Measurements from ENCODE around the gene CBS. TPM values are rescaled to one million over a fixed set of nuclear protein-coding genes. Genes with fewer than 3 reads are reported as not detected.
A peak's percentile ranks its signal among the peaks of the same experiment; 100 is the strongest.
"Not testable (repeated sequence)": the region's sequence is repeated elsewhere in the genome, so short reads cannot be mapped to it uniquely, and the experiment has no call there.

The CBS gene
- total RNA-seq = not detected

- not testable (repeated sequence) for H3K4me1 ChIP-seq (ENCODE audit: insufficient read depth, low read length); H3K4me3 ChIP-seq (ENCODE audit: low read length); H3K27me3 ChIP-seq (ENCODE audit: insufficient read depth, low read length); H3K9me3 ChIP-seq (ENCODE audit: low read depth, low read length)
These were observed at the start of gene CBS for GRCh38 chr21:43075170-43076022. Gene CBS (minus strand): TSS chr21:43075835. CDS start chr21:43072193, 3,642 bp downstream.

GRCh38 chr21:43115956-43116355 is 40.3 kb upstream of the CBS start:
- not testable (repeated sequence) for H3K4me3 ChIP-seq (ENCODE audit: low read length); H3K9me3 ChIP-seq (ENCODE audit: low read depth, low read length); H3K27me3 ChIP-seq (ENCODE audit: insufficient read depth, low read length); H3K4me1 ChIP-seq (ENCODE audit: insufficient read depth, low read length)

- H3K27me3 ChIP-seq (ENCODE audit: insufficient read depth, low read length); H3K9me3 ChIP-seq (ENCODE audit: low read depth, low read length); H3K4me1 ChIP-seq (ENCODE audit: insufficient read depth, low read length); H3K4me3 ChIP-seq (ENCODE audit: low read length): not testable (repeated sequence)
These were observed 38.8 kb upstream of the CBS start for GRCh38 chr21:43114483-43114882.

- not testable (repeated sequence) for H3K27me3 ChIP-seq (ENCODE audit: insufficient read depth, low read length); H3K9me3 ChIP-seq (ENCODE audit: low read depth, low read length); H3K4me1 ChIP-seq (ENCODE audit: insufficient read depth, low read length); H3K4me3 ChIP-seq (ENCODE audit: low read length)
These were observed 33.4 kb upstream of the CBS start for GRCh38 chr21:43109006-43109405.

DNA sequence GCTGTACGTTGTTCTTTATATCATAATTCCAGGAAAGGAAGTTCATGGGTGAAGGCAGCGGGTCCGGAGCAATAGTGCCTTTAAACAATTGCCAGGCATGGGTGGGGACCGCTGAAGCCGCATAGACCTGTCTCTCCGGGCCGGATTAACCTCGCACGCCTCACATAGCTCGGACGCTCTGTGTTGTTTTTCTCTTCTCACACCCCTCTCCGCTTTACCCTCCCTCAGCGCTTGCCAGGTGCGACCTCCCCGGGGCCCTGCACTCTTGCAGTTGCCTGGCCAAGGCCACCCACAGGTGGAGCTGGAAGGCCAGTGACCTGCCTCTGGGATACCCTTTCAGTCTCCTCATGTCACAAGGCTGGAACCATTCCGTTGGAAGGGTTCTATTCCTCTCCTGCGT is 32.5 kb upstream of the CBS start:
- not testable (repeated sequence) for H3K4me1 ChIP-seq (ENCODE audit: insufficient read depth, low read length); H3K4me3 ChIP-seq (ENCODE audit: low read length); H3K9me3 ChIP-seq (ENCODE audit: low read depth, low read length); H3K27me3 ChIP-seq (ENCODE audit: insufficient read depth, low read length)

DNA sequence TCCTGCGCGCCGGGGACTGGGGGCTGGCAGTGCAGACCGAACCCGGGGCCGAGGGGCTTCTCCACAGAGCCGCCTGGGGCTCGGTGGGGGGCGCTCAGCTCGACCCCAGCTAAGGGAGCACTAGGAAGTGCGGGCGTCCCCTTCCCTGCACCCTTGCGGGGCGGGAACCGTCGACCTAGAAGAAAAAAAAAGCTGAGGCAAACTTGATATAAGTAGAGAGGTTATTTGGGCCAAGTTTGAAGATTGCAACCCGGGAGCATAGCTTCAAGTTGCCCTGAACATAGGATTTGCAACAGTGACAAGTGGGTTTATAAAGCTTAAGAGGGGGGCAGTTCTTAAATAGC is 32.1 kb upstream of the CBS start:
- H3K27me3 ChIP-seq (ENCODE audit: insufficient read depth, low read length); H3K9me3 ChIP-seq (ENCODE audit: low read depth, low read length); H3K4me3 ChIP-seq (ENCODE audit: low read length): not testable (repeated sequence)

GRCh38 chr21:43106965-43107793 is 31.5 kb upstream of the CBS start, which contains the start of gene U2AF1:
Gene U2AF1 (minus strand): TSS chr21:43107570. CDS start chr21:43107494, 76 bp downstream.
- not testable (repeated sequence) for H3K9me3 ChIP-seq (ENCODE audit: low read depth, low read length); H3K27me3 ChIP-seq (ENCODE audit: insufficient read depth, low read length); H3K4me1 ChIP-seq (ENCODE audit: insufficient read depth, low read length)
- H3K4me3 ChIP-seq (ENCODE audit: low read length) = peak within 1 kb of the TSS; percentile 46

More for the DNA sequence above, 32.1 kb upstream of the CBS start:
- not testable (repeated sequence) for H3K4me1 ChIP-seq (ENCODE audit: insufficient read depth, low read length)

DNA sequence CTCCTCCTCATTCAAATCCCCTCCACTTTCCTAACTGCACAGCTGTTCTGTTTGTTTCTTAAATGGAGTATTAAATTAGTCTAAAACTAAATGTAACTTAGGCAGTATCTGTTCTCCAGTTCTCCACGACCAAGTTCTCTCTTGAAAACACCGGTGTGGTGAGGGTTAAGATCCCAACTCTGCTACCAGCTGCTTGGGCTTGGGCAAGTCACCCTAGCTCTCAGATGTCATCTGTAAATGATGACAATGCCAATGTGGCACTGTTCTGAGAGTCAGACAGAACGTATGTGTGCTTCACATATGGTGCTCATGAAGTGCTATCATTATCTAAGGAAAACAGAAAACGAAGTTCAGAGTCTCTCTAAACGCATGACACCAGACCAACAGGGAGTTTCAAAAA is 29.0 kb upstream of the CBS start:
- H3K9me3 ChIP-seq (ENCODE audit: low read depth, low read length); H3K4me3 ChIP-seq (ENCODE audit: low read length); H3K27me3 ChIP-seq (ENCODE audit: insufficient read depth, low read length); H3K4me1 ChIP-seq (ENCODE audit: insufficient read depth, low read length): not testable (repeated sequence)

GRCh38 chr21:43102281-43102680 is 26.6 kb upstream of the CBS start:
- not testable (repeated sequence) for H3K4me1 ChIP-seq (ENCODE audit: insufficient read depth, low read length); H3K9me3 ChIP-seq (ENCODE audit: low read depth, low read length); H3K27me3 ChIP-seq (ENCODE audit: insufficient read depth, low read length); H3K4me3 ChIP-seq (ENCODE audit: low read length)

DNA sequence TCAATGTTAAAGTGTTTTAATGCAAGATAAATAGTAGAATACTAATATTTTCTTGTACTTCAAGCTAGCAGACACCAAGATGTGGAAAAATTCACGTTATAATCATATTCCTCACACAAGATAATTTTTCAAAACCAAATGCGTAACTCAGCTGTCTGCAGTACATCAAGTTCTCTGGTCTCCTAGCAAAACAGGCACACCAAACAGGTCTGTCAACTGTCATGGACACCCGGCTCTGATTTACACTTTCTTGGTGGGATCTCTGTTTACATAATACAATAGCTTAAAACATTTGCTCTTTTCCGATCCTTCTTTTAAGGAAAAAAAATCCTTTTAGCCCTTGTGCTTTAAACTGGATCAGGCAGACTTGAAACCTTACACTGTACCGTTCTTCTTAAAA is 26.0 kb upstream of the CBS start:
- H3K27me3 ChIP-seq (ENCODE audit: insufficient read depth, low read length); H3K4me3 ChIP-seq (ENCODE audit: low read length); H3K4me1 ChIP-seq (ENCODE audit: insufficient read depth, low read length); H3K9me3 ChIP-seq (ENCODE audit: low read depth, low read length): not testable (repeated sequence)

- not testable (repeated sequence) for H3K4me3 ChIP-seq (ENCODE audit: low read length); H3K27me3 ChIP-seq (ENCODE audit: insufficient read depth, low read length); H3K4me1 ChIP-seq (ENCODE audit: insufficient read depth, low read length); H3K9me3 ChIP-seq (ENCODE audit: low read depth, low read length)
These were observed 25.4 kb upstream of the CBS start for GRCh38 chr21:43101000-43101399.

- not testable (repeated sequence) for H3K27me3 ChIP-seq (ENCODE audit: insufficient read depth, low read length)
These were observed 16.5 kb upstream of the CBS start for GRCh38 chr21:43091979-43092614.

GRCh38 chr21:43090947-43091346 is 15.3 kb upstream of the CBS start:
- H3K9me3 ChIP-seq (ENCODE audit: low read depth, low read length); H3K4me1 ChIP-seq (ENCODE audit: insufficient read depth, low read length); H3K4me3 ChIP-seq (ENCODE audit: low read length); H3K27me3 ChIP-seq (ENCODE audit: insufficient read depth, low read length): not testable (repeated sequence)

More at GRCh38 chr21:43091979-43092614, 16.5 kb upstream of the CBS start:
- H3K4me1 ChIP-seq (ENCODE audit: insufficient read depth, low read length); H3K9me3 ChIP-seq (ENCODE audit: low read depth, low read length); H3K4me3 ChIP-seq (ENCODE audit: low read length): not testable (repeated sequence)

DNA sequence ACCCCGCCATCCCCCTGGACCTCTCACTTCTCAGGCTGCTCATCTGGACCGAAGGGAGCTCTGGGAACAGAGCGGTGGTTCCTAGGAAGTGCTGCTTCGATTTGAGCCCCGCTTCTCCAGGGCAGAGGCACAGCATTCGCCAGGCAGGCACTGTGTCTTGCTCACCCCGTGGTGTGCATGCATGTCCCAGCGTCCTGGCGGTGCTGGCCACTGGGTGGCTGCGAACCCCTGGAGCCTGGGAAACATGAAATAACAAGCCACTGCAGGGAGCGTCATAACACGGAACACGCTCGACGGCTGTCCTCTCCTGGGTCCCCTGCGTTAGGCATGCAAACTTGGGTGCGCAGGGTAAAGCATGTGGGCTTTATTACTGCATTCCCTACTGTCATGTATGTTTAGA is 13.8 kb upstream of the CBS start:
- not testable (repeated sequence) for H3K9me3 ChIP-seq (ENCODE audit: low read depth, low read length); H3K27me3 ChIP-seq (ENCODE audit: insufficient read depth, low read length); H3K4me1 ChIP-seq (ENCODE audit: insufficient read depth, low read length); H3K4me3 ChIP-seq (ENCODE audit: low read length)

GRCh38 chr21:43082587-43083300 is 7.1 kb upstream of the CBS start:
- not testable (repeated sequence) for H3K27me3 ChIP-seq (ENCODE audit: insufficient read depth, low read length); H3K4me1 ChIP-seq (ENCODE audit: insufficient read depth, low read length); H3K4me3 ChIP-seq (ENCODE audit: low read length); H3K9me3 ChIP-seq (ENCODE audit: low read depth, low read length)
